Activated CD8-positive, alpha-beta memory T cell treated with anti-CD3 and anti-CD28 coated beads for 1 hour (primary cell): ENCODE results near the gene GJC1.

Experiments
- DNase-seq, 2 donors: peaks; one replicate each; pipeline ENCODE4 v3.0.0-alpha.2; 2020; ENCODE audit warnings: low read depth in 1 of 2; ENCODE audit errors: extremely low read depth in 1 of 2

The GJC1 gene

GRCh38 chr17:44779211-44780025 is 50.7 kb downstream of the GJC1 start:
- DNase-seq: peak; percentile 46 to 74

GRCh38 chr17:44778656-44779210 is 51.4 kb downstream of the GJC1 start:
- no peak for DNase-seq

- DNase-seq: no peak
These were observed 52.4 kb downstream of the GJC1 start for GRCh38 chr17:44777394-44778348.

GRCh38 chr17:44776628-44777393 is 53.3 kb downstream of the GJC1 start:
- DNase-seq: no peak

- DNase-seq: no peak
These were observed 54.1 kb downstream of the GJC1 start for GRCh38 chr17:44775838-44776621.

- peak; percentile 92 to 98 for DNase-seq
These were observed 54.8 kb downstream of the GJC1 start for GRCh38 chr17:44775136-44775837.

- DNase-seq: peak; percentile 63 to 87
These were observed 55.6 kb downstream of the GJC1 start for GRCh38 chr17:44774271-44775135.

- DNase-seq: no peak
These were observed 56.9 kb downstream of the GJC1 start for GRCh38 chr17:44773140-44773539.

GRCh38 chr17:44772308-44773045 is 57.6 kb downstream of the GJC1 start:
- no peak for DNase-seq

GRCh38 chr17:44770166-44770925 is 59.7 kb downstream of the GJC1 start:
- DNase-seq: no peak

- DNase-seq: no peak
These were observed 60.4 kb downstream of the GJC1 start for GRCh38 chr17:44769647-44770084.

GRCh38 chr17:44769230-44769629 is 60.9 kb downstream of the GJC1 start:
- DNase-seq: no peak

- no peak for DNase-seq
These were observed 61.5 kb downstream of the GJC1 start for GRCh38 chr17:44768505-44769142.

GRCh38 chr17:44767493-44767892 is 62.6 kb downstream of the GJC1 start:
- DNase-seq: no peak

- DNase-seq: no peak
These were observed 63.6 kb downstream of the GJC1 start for GRCh38 chr17:44766409-44767038.

GRCh38 chr17:44765965-44766364 is 64.1 kb downstream of the GJC1 start:
- DNase-seq: no peak
